Glutamatergic neuron (in vitro differentiated cells): ENCODE results near the gene TXLNB. TPM values are rescaled to one million over a fixed set of nuclear protein-coding genes. Genes with fewer than 3 reads are reported as not detected.

ENCODE experiments used
- DNase-seq: peaks from one replicate; pipeline ENCODE4 v3.0.0; 2022
- H3K27ac Mint-ChIP-seq: one replicate; pipeline ENCODE4 v1.8.0; 2020; ENCODE audit warnings: mild to moderate bottlenecking, mixed read lengths, inconsistent platforms; ENCODE audit not compliant: unreplicated experiment
- H3K27me3 Mint-ChIP-seq: one replicate; pipeline ENCODE4 v1.8.0; 2020; ENCODE audit warnings: mild to moderate bottlenecking, moderate library complexity, mixed read lengths, inconsistent platforms; ENCODE audit not compliant: unreplicated experiment
- H3K36me3 Mint-ChIP-seq: one replicate; pipeline ENCODE4 v1.8.0; 2020; ENCODE audit warnings: mild to moderate bottlenecking, mixed read lengths, inconsistent platforms; ENCODE audit not compliant: unreplicated experiment
- H3K4me1 Mint-ChIP-seq: one replicate; pipeline ENCODE4 v1.8.0; 2020; ENCODE audit warnings: mild to moderate bottlenecking, low read depth, mixed read lengths, inconsistent platforms; ENCODE audit not compliant: unreplicated experiment
- H3K4me3 Mint-ChIP-seq: one replicate; pipeline ENCODE4 v1.8.0; 2020; ENCODE audit warnings: mild to moderate bottlenecking, mixed read lengths, inconsistent platforms; ENCODE audit not compliant: unreplicated experiment
- H3K9me3 Mint-ChIP-seq: one replicate; pipeline ENCODE4 v1.8.0; 2020; ENCODE audit warnings: mild to moderate bottlenecking, moderate library complexity, mixed read lengths, inconsistent platforms; ENCODE audit not compliant: unreplicated experiment
- total RNA-seq: library from RNA; stranded (reverse); fragmentation: NEBNext Ultra II Directional; extraction: Animal tissue kit (Norgen Biotek cat#: 25700); gene quantifications from one replicate; pipeline ENCODE4 v1.2.1, GENCODE V29; 2021; ENCODE audit not compliant: unreplicated experiment
- TF ChIP-seq, protein P1 (sequence below): fragments of 200-600 bp; sonication (generic); IDR thresholded peaks from one replicate; pipeline ENCODE4 v1.5.0; 2021; ENCODE audit not compliant: partially characterized antibody, unreplicated experiment

The TXLNB gene
- total RNA-seq, 1 donor from 2014 or later, result not detected

DNA sequence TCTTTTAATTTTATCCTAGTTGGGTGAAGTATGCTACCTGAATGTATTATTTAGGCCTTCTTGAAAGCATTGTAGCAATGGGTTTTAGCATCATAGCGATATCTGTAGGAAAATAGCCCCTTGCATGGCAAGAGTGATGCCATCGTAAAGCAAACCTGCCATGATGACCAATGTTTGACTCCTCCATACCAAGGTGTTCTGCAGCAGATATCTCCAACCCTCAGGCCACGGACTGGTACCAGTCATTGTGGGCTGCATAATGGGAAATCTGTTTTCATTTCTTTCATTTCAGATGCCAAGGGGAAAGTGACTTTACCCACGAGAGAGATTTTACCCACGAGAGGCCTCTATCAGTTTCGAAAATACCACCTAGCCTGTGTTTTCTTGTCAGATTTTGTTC, 6.2 kb downstream of the TXLNB start:
- no peak for DNase-seq
- H3K4me1 Mint-ChIP-seq, result no peaks in the 10 kb centered on the region
- H3K9me3 Mint-ChIP-seq, result no peaks in the 10 kb centered on the region
- no peak overlapping the region for H3K4me3 Mint-ChIP-seq
- no peaks in the 10 kb centered on the region for H3K36me3 Mint-ChIP-seq
- no peaks in the 10 kb centered on the region for H3K27me3 Mint-ChIP-seq
- H3K27ac Mint-ChIP-seq, result no peak overlapping the region
- TF ChIP-seq, protein P1, sequence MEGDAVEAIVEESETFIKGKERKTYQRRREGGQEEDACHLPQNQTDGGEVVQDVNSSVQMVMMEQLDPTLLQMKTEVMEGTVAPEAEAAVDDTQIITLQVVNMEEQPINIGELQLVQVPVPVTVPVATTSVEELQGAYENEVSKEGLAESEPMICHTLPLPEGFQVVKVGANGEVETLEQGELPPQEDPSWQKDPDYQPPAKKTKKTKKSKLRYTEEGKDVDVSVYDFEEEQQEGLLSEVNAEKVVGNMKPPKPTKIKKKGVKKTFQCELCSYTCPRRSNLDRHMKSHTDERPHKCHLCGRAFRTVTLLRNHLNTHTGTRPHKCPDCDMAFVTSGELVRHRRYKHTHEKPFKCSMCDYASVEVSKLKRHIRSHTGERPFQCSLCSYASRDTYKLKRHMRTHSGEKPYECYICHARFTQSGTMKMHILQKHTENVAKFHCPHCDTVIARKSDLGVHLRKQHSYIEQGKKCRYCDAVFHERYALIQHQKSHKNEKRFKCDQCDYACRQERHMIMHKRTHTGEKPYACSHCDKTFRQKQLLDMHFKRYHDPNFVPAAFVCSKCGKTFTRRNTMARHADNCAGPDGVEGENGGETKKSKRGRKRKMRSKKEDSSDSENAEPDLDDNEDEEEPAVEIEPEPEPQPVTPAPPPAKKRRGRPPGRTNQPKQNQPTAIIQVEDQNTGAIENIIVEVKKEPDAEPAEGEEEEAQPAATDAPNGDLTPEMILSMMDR, result no peak

DNA sequence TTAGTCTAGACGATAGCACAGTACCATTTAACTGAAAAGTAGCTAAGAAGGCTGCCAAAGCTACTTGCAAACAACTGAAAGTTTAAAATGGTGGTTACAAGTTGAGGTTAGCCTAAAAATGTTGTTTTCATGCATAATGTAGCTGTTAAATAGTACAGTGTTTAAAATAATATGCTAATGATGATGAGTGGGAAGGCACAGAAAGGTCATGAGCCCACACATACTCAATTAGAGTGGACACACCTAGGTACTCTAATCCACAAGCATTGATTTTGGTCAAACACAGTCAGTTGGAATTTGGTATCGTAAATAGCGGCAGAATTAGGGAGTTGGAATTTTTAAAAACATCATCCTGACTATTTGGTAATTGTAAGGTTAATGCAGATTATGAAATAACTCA, 7.0 kb downstream of the TXLNB start:
- H3K4me3 Mint-ChIP-seq, result no peak overlapping the region
- no peaks in the 10 kb centered on the region for H3K27me3 Mint-ChIP-seq
- H3K27ac Mint-ChIP-seq, result no peak overlapping the region
- TF ChIP-seq, protein P1, result no peak
- no peaks in the 10 kb centered on the region for H3K9me3 Mint-ChIP-seq
- H3K36me3 Mint-ChIP-seq, result no peaks in the 10 kb centered on the region
- no peak for DNase-seq
- H3K4me1 Mint-ChIP-seq, result no peaks in the 10 kb centered on the region

- H3K27me3 Mint-ChIP-seq, result no peaks in the 10 kb centered on the region
- no peaks in the 10 kb centered on the region for H3K9me3 Mint-ChIP-seq
- H3K4me3 Mint-ChIP-seq, result no peak overlapping the region
- no peak overlapping the region for H3K27ac Mint-ChIP-seq
- DNase-seq, result no peak
- H3K4me1 Mint-ChIP-seq, result no peaks in the 10 kb centered on the region
- TF ChIP-seq, protein P1, result no peak
- no peaks in the 10 kb centered on the region for H3K36me3 Mint-ChIP-seq
Observed at GRCh38 chr6:139282684-139283083, 9.1 kb downstream of the TXLNB start.

GRCh38 chr6:139278190-139278589, 13.6 kb downstream of the TXLNB start:
- no peaks in the 10 kb centered on the region for H3K36me3 Mint-ChIP-seq
- H3K27ac Mint-ChIP-seq, result no peak overlapping the region
- no peaks in the 10 kb centered on the region for H3K9me3 Mint-ChIP-seq
- H3K4me3 Mint-ChIP-seq, result no peak overlapping the region
- H3K4me1 Mint-ChIP-seq, result no peaks in the 10 kb centered on the region
- TF ChIP-seq, protein P1, result no peak
- no peak for DNase-seq
- no peaks in the 10 kb centered on the region for H3K27me3 Mint-ChIP-seq

DNA sequence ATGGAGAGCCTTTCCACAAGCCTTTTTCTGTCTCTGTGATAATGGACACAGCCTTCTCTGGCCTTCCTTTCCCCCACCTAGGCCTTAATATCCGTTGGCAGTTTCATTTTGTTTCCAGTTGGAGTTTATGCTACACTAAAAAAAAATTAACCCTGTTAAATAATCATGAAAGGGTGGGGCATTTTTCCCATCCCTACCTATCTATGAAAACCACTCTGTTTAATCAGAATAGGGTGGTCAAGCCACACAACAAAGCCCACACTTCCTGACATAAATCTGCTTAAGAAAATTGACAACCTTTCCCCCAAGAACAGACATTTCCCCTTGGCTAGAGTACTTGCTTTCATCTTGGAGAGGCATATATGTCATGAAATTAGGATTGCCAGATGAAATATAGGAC, 14.2 kb downstream of the TXLNB start:
- H3K4me3 Mint-ChIP-seq, result no peak overlapping the region
- TF ChIP-seq, protein P1, result no peak
- no peaks in the 10 kb centered on the region for H3K27me3 Mint-ChIP-seq
- H3K27ac Mint-ChIP-seq, result no peak overlapping the region
- DNase-seq, result no peak
- no peaks in the 10 kb centered on the region for H3K9me3 Mint-ChIP-seq
- H3K4me1 Mint-ChIP-seq, result no peaks in the 10 kb centered on the region
- H3K36me3 Mint-ChIP-seq, result no peaks in the 10 kb centered on the region
